Omental fat pad (tissue), 4 donors: ENCODE measurements around the gene USP31. TPM values are rescaled to one million over a fixed set of nuclear protein-coding genes. Genes with fewer than 3 reads are reported as not detected.
"Not testable (repeated sequence)": the region's sequence is repeated elsewhere in the genome, so short reads cannot be mapped to it uniquely, and the experiment has no call there.

Experiments
- ATAC-seq: fragments of 150-250 bp; one replicate; pipeline ENCODE4 v1.9.1; 2016; ENCODE audit warnings: mild to moderate bottlenecking, moderate library complexity; ENCODE audit not compliant: low FRiP score
- DNase-seq: peaks from one replicate; pipeline ENCODE4 v3.0.0-alpha.2; 2019; ENCODE audit warnings: low spot score
- total RNA-seq, 4 donors: library from RNA; depleted of rRNA; stranded (reverse); fragments of >200 nt; gene quantifications; one replicate each; pipeline ENCODE4 v1.1.0, GENCODE V29; 2016
- TF ChIP-seq, protein P1 (sequence below), 3 donors: fragments of 450-650 bp; IDR thresholded peaks; one replicate each; pipeline ENCODE4 v1.5.1; 2016 to 2017; ENCODE audit warnings: antibody characterized with exemption in 3 of 3, mild to moderate bottlenecking in 3 of 3, moderate library complexity in 2 of 3

Gene USP31
- total RNA-seq, 4 donors from 2014 or later, result 12.7 to 17.5 (median 15.9) TPM

DNA sequence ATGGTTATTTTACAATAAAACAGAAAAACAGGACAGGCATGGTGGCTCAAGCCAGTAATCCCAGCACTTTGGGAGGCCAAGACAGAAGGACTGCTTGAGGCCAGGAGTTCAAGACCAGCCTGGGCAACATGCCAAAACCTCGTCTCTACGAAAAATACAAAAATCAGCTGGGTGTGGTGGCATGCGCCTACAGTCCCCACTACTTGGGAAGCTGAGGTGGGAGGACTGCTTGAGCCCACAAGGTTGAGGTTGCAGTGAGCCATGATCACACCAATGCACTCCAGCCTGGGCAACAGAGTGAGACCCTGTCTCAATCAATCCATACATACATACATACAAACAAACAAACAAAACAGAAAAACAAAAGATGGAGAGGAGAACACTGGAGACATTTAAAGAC lies 45.6 kb downstream of the USP31 start:
- DNase-seq (no peak), ATAC-seq (no peak)
- TF ChIP-seq, protein P1, sequence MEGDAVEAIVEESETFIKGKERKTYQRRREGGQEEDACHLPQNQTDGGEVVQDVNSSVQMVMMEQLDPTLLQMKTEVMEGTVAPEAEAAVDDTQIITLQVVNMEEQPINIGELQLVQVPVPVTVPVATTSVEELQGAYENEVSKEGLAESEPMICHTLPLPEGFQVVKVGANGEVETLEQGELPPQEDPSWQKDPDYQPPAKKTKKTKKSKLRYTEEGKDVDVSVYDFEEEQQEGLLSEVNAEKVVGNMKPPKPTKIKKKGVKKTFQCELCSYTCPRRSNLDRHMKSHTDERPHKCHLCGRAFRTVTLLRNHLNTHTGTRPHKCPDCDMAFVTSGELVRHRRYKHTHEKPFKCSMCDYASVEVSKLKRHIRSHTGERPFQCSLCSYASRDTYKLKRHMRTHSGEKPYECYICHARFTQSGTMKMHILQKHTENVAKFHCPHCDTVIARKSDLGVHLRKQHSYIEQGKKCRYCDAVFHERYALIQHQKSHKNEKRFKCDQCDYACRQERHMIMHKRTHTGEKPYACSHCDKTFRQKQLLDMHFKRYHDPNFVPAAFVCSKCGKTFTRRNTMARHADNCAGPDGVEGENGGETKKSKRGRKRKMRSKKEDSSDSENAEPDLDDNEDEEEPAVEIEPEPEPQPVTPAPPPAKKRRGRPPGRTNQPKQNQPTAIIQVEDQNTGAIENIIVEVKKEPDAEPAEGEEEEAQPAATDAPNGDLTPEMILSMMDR (IDR thresholded peaks at IDR 0.05), result no peak

DNA sequence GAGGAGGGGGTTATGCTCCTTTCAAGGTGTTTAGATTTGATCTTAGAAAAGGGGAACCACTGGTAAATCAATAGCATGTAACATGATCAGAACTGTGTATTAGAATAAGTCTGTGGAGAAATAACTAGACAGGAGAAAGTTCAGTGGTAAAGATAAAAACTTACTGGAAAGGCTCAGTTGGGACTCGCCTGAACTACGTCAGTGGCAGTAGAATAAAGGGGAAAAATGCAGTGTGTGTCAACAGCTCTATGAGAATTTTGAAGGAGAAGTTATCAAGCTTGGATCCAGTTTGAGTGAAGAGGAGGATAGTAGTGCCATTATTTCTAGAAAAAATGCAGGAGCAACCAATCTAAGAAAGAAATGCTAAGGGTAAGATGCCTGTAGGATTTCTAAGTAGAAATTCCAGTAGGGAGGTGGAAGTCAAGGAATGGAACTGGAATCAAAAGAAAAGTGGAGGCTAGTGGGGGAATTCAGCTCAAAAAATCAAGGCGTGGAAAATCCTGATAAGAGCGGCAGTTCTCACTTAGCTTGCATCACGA lies 48.2 kb downstream of the USP31 start:
- TF ChIP-seq, protein P1 (IDR thresholded peaks at IDR 0.05), result no peak
- ATAC-seq (no peak), DNase-seq (no peak)

DNA sequence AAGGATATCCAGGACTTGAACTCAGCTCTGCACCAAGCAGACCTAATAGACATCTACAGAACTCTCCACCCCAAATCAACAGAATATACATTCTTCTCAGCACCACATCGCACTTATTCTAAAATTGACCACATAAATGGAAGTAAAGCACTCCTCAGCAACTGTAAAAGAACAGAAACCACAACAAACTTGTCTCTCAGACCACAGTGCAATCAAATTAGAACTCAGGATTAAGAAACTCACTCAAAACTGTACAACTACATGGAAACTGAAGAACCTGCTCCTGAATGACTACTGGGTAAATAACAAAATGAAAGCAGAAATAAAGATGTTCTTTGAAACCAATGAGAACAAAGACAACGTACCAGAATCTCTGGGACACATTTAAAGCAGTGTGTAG lies 52.8 kb downstream of the USP31 start:
- DNase-seq, ATAC-seq: not testable (repeated sequence)

DNA sequence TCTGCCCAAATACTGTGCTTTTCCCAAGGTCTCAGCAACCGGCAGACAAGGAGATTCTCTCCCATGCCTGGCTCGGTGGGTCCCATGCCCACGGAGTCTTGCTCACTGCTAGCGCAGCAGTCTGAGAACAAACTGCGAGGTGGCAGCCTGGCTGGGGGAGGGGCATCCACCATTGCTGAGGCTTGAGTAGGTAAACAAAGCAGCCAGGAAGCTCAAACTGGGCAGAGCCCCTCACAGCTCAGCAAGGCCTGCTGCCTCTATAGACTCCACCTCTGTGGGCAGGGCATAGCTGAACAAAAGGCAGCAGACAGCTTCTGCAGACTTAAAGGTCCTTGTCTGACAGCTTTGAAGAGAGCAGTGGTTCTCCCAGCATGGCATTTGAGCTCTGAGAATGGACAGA lies 55.1 kb downstream of the USP31 start:
- DNase-seq, ATAC-seq: not testable (repeated sequence)

DNA sequence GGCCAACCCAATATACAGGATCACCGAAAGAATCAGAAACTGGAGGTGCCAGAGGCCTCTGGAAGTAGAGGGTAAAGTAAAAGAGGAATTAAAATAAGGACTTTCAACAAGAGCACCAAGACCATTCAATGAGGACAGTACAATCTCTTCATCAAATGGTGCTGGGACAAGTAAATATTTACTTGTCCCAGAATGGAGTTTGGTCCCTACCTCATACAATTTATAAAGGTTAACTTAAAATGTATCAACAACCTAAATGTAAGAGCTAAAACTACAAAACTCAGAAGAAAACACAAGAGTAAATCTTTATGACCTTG lies 56.5 kb downstream of the USP31 start:
- no peak for ATAC-seq

DNA sequence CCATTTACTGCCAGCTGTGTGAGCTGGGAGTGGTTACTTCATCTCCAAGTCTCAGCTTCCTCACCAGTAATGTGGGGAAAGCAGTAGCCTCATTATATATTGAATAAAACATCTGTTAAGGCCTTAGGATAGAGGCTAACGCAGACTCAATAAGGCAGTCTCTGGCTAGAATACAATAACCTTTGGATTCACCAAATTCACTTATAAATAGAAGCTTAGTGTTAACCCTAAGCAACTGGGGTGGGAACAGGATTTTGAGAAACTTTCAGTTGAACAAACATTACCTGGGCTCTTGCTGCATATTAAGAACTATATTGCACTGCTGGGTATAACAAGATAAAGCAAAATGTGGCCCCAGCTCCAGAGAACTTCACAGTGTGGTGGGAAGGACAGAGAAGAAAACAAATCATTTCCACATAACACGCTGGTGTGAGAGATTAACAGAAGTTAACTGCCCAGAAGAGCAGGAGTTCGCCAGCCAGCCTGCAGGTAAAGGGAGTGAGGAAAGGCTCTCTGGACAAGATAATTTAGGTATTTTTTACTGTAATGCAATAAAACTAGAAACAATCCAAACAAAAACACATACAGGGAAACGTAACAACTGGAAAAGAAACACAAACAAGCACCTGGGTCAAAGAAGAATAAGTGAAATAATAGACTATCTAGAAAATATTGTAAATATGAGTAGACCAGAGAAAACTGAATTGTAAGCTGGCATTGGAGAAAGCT lies 57.0 kb downstream of the USP31 start:
- TF ChIP-seq, protein P1 (IDR thresholded peaks at IDR 0.05), result no peak
- DNase-seq (no peak), ATAC-seq (no peak)

More for the DNA sequence above, 56.5 kb downstream of the USP31 start:
- TF ChIP-seq, protein P1 (IDR thresholded peaks at IDR 0.05), result no peak
- DNase-seq, result no peak

DNA sequence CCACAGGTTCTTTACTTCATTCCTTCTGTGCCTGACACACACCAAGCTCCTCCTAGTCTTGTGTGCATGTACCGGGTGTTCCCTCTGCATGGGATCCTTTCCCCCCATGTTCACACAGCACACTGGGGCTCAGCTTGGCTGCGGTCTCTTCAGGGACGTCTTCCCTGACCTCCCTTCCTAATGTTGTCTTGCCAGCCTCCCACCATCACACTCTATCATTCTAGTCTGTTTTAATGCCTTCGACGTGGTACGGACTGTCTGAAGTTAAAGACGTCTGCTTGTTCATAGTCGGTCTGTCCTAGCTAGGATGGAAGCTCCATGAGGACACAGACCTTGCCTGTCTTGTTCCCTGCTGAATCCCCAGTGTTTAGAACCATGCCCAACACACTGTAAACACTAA lies 60.1 kb downstream of the USP31 start:
- no peak for DNase-seq
- TF ChIP-seq, protein P1 (IDR thresholded peaks at IDR 0.05), result no peak
- no peak for ATAC-seq

DNA sequence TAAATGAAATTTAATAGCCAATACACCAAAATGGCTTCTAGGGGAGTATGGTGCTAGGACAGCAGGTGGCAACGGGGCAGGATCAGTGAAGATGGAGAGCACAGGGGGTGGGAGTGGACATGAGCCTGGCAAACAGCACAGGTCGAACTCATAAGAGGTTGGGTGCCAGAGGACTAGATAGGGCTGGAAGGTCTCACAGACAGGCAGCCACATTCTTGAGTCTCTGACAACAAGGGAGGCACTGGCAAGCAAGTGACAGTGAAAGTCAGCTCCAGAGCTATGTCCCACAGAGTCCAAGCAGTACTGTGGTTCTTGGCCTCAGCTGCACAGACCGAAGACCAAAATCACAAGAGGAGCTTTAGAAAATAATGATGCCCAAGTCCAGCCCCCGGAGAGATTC lies 61.2 kb downstream of the USP31 start:
- ATAC-seq (no peak), DNase-seq (no peak)
- TF ChIP-seq, protein P1 (IDR thresholded peaks at IDR 0.05), result no peak
